GM23338 (cell line): ENCODE data around the gene TEX51. TPM values are rescaled to one million over a fixed set of nuclear protein-coding genes. Genes with fewer than 3 reads are reported as not detected.

Experiments used
- ATAC-seq: fragments of 200-7000 bp; cut with Tn5 transposase; 3 replicates; pipeline ENCODE4 v1.9.1; 2020
- DNase-seq: peaks from one replicate; pipeline ENCODE4 v3.0.0-alpha.2; 2015; ENCODE audit warnings: low spot score
- H2AFZ ChIP-seq: fragments of 200-600 bp; sonication (generic); 2 replicates; pipeline ENCODE4 v1.8.0; 2016; ENCODE audit warnings: antibody characterized with exemption, mild to moderate bottlenecking, moderate library complexity
- H3F3A ChIP-seq: fragments of 200-600 bp; sonication (generic); replicated peaks from 2 replicates; pipeline ENCODE4 v1.8.0; 2017; ENCODE audit warnings: antibody characterized with exemption, mixed run types, low read depth
- H3K27ac ChIP-seq: fragments of 200-600 bp; sonication (generic); 2 replicates; pipeline ENCODE4 v1.6.1; 2016; ENCODE audit warnings: low read depth
- H3K27me3 ChIP-seq: fragments of 200-600 bp; sonication (generic); 2 replicates; pipeline ENCODE4 v1.8.0; 2016; ENCODE audit warnings: mild to moderate bottlenecking, mixed run types, moderate library complexity; ENCODE audit not compliant: insufficient read depth
- H3K36me3 ChIP-seq: fragments of 200-600 bp; sonication (generic); 2 replicates; pipeline ENCODE4 v1.8.0; 2016; ENCODE audit warnings: mild to moderate bottlenecking; ENCODE audit not compliant: insufficient read depth
- H3K4me1 ChIP-seq: fragments of 200-600 bp; sonication (generic); 2 replicates; pipeline ENCODE4 v1.8.0; 2016; ENCODE audit warnings: mild to moderate bottlenecking, moderate library complexity; ENCODE audit not compliant: insufficient read depth
- H3K4me2 ChIP-seq: fragments of 200-600 bp; sonication (generic); 2 replicates; pipeline ENCODE4 v1.7.1; 2017; ENCODE audit warnings: mixed run types
- H3K4me3 ChIP-seq: fragments of 200-600 bp; sonication (generic); 2 replicates; pipeline ENCODE4 v1.6.1; 2016; ENCODE audit warnings: mixed run types
- H3K79me2 ChIP-seq: fragments of 200-600 bp; sonication (generic); replicated peaks from 2 replicates; pipeline ENCODE4 v1.8.0; 2017; ENCODE audit warnings: mild to moderate bottlenecking; ENCODE audit not compliant: insufficient read depth
- H3K9me2 ChIP-seq: fragments of 200-600 bp; sonication (generic); 2 replicates; pipeline ENCODE4 v1.8.0; 2017; ENCODE audit not compliant: insufficient read depth
- H4K20me1 ChIP-seq: fragments of 200-600 bp; sonication (generic); replicated peaks from 2 replicates; pipeline ENCODE4 v1.8.0; 2017; ENCODE audit warnings: mild to moderate bottlenecking; ENCODE audit not compliant: insufficient read depth
- H3K27ac Mint-ChIP-seq: 2 replicates; pipeline ENCODE4 v1.8.0; 2020; ENCODE audit warnings: inconsistent platforms, mild to moderate bottlenecking, moderate library complexity, mixed read lengths
- H3K27me3 Mint-ChIP-seq: 3 replicates; pipeline ENCODE4 v1.8.0; 2022; ENCODE audit warnings: low read depth, mild to moderate bottlenecking, moderate library complexity, mixed read lengths, inconsistent platforms; ENCODE audit not compliant: insufficient read depth, poor library complexity
- H3K36me3 Mint-ChIP-seq: 3 replicates; pipeline ENCODE4 v1.8.0; 2021; ENCODE audit warnings: low read depth, mild to moderate bottlenecking, inconsistent platforms, moderate library complexity, mixed read lengths
- H3K4me1 Mint-ChIP-seq: 3 replicates; pipeline ENCODE4 v1.8.0; 2020; ENCODE audit warnings: mild to moderate bottlenecking, inconsistent platforms, mixed read lengths
- H3K4me3 Mint-ChIP-seq: 3 replicates; pipeline ENCODE4 v1.8.0; 2021; ENCODE audit warnings: moderate library complexity, mild to moderate bottlenecking, inconsistent platforms, mixed read lengths
- H3K9me3 Mint-ChIP-seq: 3 replicates; pipeline ENCODE4 v1.8.0; 2020; ENCODE audit warnings: moderate library complexity, mild to moderate bottlenecking, inconsistent platforms, mixed read lengths
- CREB1 ChIP-seq: fragments of 250-450 bp; sonication (Bioruptor Pico); IDR thresholded peaks from 2 replicates; pipeline ENCODE4 v1.5.0; 2020; ENCODE audit warnings: low read depth, mild to moderate bottlenecking, moderate library complexity
- CTCF ChIP-seq, 2 experiments: fragments of 200-600 bp in 1 of 2; sonication (generic) in 1 of 2; conservative IDR thresholded peaks; 2 replicates each; pipeline versions ENCODE4 v1.5.1 to v1.6.1; 2016 to 2017; ENCODE audit warnings: antibody characterized with exemption in 2 of 2, low read depth in 2 of 2, mild to moderate bottlenecking in 2 of 2, moderate library complexity in 1 of 2
- ETS1 ChIP-seq: IDR thresholded peaks from 2 replicates; pipeline ENCODE4 v1.6.1; 2016; ENCODE audit warnings: antibody characterized with exemption
- EZH2 ChIP-seq: fragments of 200-600 bp; sonication (generic); IDR thresholded peaks from one replicate; pipeline ENCODE4 v1.8.0; 2017; ENCODE audit warnings: antibody characterized with exemption, mild to moderate bottlenecking, low read depth; ENCODE audit not compliant: unreplicated experiment
- EZH2phosphoT487 ChIP-seq: fragments of 200-600 bp; sonication (generic); IDR thresholded peaks from one replicate; pipeline ENCODE4 v1.8.1; 2018; ENCODE audit warnings: antibody characterized with exemption; ENCODE audit not compliant: unreplicated experiment
- JUNB ChIP-seq: IDR thresholded peaks from one replicate; pipeline ENCODE4 v1.6.1; 2016; ENCODE audit warnings: antibody characterized with exemption; ENCODE audit not compliant: unreplicated experiment
- NANOG ChIP-seq: IDR thresholded peaks from 2 replicates; pipeline ENCODE4 v1.6.1; 2016; ENCODE audit warnings: antibody characterized with exemption, borderline replicate concordance
- POLR2AphosphoS5 ChIP-seq: IDR thresholded peaks from 2 replicates; pipeline ENCODE4 v1.6.1; 2016; ENCODE audit warnings: antibody characterized with exemption, low read depth
- STAT1 ChIP-seq: IDR thresholded peaks from one replicate; pipeline ENCODE4 v1.6.1; 2016; ENCODE audit warnings: antibody characterized with exemption; ENCODE audit not compliant: unreplicated experiment
- ZNF114 ChIP-seq: fragments of 250-450 bp; sonication (Bioruptor Pico); IDR thresholded peaks from 2 replicates; pipeline ENCODE4 v1.5.0; 2020; ENCODE audit warnings: mild to moderate bottlenecking, moderate library complexity
- ZNF331 ChIP-seq: fragments of 250-450 bp; sonication (Bioruptor Pico); IDR thresholded peaks from 2 replicates; pipeline ENCODE4 v1.5.0; 2020; ENCODE audit warnings: low read depth, mild to moderate bottlenecking, moderate library complexity
- polyA plus RNA-seq: library from polyadenylated mRNA; unstranded; fragments of >200 nt; fragmentation: Nextera tagmentation; extraction: Ambion mirVana; gene quantifications from 2 replicates; pipeline ENCODE4 v1.2.1, GENCODE V29; 2016
- total RNA-seq: library from RNA; depleted of rRNA; stranded (reverse); fragments of >200 nt; shearing (Covaris generic); gene quantifications from 2 replicates; pipeline ENCODE4 v1.2.3, GENCODE V29; 2014
- TF ChIP-seq, protein P1 (sequence below): IDR thresholded peaks from one replicate; pipeline ENCODE4 v1.6.1; 2018; ENCODE audit warnings: antibody characterized with exemption; ENCODE audit not compliant: unreplicated experiment
- TF ChIP-seq, protein P2 (sequence below): fragments of 250-450 bp; sonication (Bioruptor Pico); IDR thresholded peaks from 2 replicates; pipeline ENCODE4 v1.5.0; 2020; ENCODE audit warnings: mild to moderate bottlenecking, moderate library complexity

TEX51 gene
- total and polyA plus RNA-seq, 2 experiments from 2014 or later = not detected

DNA sequence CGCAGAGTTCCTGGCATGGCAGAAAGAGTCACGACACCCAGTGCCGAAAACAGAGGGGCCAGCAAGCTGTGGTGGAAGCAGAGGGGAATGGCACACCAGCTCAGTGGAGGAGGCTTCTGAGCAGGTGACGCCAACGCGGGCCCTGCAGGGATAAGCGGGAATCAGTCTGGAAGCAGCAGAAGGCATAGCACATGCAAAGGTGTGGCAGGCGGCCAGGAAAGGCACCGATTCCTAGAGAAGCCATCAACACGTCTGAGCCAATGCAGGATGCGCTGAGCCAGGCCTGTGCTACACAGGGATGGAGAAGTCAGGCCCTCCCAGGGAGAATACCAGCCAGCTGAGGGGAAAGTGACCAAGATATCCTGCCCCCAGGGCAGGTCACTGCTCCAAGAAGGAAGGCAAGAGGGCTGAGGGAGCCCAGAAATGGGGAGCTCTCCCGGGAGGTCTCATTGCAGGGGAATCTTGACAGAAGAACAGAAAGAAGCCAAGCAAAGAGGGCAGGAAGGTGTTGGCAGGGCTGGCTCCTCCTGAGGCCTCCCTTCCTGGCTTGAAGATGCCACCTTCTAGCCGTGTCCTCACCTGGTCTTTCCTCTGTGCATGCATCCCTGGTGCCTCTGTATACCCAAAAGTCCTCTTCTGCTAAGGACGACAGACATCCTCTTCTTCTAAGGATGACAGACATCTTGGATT is 16.3 kb downstream of the TEX51 start:
- no peaks in the 10 kb centered on the region for H3K36me3 Mint-ChIP-seq
- no peaks in the 10 kb centered on the region for H3K36me3 ChIP-seq
- H2AFZ ChIP-seq = no peak overlapping the region
- DNase-seq (no peak), ATAC-seq (no peak)
- no peaks in the 10 kb centered on the region for H3K27me3 ChIP-seq
- no peak overlapping the region for H3K27ac Mint-ChIP-seq
- TF ChIP-seq EZH2 = no peak
- no peak for TF ChIP-seq ZNF331 (CRISPR knock-in tag)
- TF ChIP-seq NANOG = no peak
- TF ChIP-seq, protein P1, sequence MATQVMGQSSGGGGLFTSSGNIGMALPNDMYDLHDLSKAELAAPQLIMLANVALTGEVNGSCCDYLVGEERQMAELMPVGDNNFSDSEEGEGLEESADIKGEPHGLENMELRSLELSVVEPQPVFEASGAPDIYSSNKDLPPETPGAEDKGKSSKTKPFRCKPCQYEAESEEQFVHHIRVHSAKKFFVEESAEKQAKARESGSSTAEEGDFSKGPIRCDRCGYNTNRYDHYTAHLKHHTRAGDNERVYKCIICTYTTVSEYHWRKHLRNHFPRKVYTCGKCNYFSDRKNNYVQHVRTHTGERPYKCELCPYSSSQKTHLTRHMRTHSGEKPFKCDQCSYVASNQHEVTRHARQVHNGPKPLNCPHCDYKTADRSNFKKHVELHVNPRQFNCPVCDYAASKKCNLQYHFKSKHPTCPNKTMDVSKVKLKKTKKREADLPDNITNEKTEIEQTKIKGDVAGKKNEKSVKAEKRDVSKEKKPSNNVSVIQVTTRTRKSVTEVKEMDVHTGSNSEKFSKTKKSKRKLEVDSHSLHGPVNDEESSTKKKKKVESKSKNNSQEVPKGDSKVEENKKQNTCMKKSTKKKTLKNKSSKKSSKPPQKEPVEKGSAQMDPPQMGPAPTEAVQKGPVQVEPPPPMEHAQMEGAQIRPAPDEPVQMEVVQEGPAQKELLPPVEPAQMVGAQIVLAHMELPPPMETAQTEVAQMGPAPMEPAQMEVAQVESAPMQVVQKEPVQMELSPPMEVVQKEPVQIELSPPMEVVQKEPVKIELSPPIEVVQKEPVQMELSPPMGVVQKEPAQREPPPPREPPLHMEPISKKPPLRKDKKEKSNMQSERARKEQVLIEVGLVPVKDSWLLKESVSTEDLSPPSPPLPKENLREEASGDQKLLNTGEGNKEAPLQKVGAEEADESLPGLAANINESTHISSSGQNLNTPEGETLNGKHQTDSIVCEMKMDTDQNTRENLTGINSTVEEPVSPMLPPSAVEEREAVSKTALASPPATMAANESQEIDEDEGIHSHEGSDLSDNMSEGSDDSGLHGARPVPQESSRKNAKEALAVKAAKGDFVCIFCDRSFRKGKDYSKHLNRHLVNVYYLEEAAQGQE = no peak
- TF ChIP-seq JUNB = no peak
- TF ChIP-seq, protein P2, sequence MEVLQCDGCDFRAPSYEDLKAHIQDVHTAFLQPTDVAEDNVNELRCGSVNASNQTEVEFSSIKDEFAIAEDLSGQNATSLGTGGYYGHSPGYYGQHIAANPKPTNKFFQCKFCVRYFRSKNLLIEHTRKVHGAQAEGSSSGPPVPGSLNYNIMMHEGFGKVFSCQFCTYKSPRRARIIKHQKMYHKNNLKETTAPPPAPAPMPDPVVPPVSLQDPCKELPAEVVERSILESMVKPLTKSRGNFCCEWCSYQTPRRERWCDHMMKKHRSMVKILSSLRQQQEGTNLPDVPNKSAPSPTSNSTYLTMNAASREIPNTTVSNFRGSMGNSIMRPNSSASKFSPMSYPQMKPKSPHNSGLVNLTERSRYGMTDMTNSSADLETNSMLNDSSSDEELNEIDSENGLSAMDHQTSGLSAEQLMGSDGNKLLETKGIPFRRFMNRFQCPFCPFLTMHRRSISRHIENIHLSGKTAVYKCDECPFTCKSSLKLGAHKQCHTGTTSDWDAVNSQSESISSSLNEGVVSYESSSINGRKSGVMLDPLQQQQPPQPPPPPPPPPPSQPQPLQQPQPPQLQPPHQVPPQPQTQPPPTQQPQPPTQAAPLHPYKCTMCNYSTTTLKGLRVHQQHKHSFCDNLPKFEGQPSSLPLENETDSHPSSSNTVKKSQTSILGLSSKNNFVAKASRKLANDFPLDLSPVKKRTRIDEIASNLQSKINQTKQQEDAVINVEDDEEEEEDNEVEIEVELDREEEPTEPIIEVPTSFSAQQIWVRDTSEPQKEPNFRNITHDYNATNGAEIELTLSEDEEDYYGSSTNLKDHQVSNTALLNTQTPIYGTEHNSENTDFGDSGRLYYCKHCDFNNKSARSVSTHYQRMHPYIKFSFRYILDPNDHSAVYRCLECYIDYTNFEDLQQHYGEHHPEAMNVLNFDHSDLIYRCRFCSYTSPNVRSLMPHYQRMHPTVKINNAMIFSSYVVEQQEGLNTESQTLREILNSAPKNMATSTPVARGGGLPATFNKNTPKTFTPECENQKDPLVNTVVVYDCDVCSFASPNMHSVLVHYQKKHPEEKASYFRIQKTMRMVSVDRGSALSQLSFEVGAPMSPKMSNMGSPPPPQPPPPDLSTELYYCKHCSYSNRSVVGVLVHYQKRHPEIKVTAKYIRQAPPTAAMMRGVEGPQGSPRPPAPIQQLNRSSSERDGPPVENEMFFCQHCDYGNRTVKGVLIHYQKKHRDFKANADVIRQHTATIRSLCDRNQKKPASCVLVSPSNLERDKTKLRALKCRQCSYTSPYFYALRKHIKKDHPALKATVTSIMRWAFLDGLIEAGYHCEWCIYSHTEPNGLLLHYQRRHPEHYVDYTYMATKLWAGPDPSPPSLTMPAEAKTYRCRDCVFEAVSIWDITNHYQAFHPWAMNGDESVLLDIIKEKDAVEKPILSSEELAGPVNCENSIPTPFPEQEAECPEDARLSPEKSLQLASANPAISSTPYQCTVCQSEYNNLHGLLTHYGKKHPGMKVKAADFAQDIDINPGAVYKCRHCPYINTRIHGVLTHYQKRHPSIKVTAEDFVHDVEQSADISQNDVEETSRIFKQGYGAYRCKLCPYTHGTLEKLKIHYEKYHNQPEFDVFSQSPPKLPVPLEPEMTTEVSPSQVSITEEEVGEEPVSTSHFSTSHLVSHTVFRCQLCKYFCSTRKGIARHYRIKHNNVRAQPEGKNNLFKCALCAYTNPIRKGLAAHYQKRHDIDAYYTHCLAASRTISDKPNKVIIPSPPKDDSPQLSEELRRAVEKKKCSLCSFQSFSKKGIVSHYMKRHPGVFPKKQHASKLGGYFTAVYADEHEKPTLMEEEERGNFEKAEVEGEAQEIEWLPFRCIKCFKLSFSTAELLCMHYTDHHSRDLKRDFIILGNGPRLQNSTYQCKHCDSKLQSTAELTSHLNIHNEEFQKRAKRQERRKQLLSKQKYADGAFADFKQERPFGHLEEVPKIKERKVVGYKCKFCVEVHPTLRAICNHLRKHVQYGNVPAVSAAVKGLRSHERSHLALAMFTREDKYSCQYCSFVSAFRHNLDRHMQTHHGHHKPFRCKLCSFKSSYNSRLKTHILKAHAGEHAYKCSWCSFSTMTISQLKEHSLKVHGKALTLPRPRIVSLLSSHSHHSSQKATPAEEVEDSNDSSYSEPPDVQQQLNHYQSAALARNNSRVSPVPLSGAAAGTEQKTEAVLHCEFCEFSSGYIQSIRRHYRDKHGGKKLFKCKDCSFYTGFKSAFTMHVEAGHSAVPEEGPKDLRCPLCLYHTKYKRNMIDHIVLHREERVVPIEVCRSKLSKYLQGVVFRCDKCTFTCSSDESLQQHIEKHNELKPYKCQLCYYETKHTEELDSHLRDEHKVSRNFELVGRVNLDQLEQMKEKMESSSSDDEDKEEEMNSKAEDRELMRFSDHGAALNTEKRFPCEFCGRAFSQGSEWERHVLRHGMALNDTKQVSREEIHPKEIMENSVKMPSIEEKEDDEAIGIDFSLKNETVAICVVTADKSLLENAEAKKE (CRISPR knock-in tag) = no peak
- TF ChIP-seq CTCF (conservative IDR thresholded peaks at IDR 0.05; ENCODE audit: low read depth in 2 of 2) = no peak
- no peak for TF ChIP-seq CREB1
- TF ChIP-seq EZH2phosphoT487 = no peak
- no peak for TF ChIP-seq STAT1
- TF ChIP-seq ETS1 = no peak
- no peak for TF ChIP-seq POLR2AphosphoS5
- TF ChIP-seq ZNF114 (CRISPR knock-in tag) = no peak
- no peak overlapping the region for H3K4me3 ChIP-seq
- H3K4me3 Mint-ChIP-seq = no peak overlapping the region
- H3K4me2 ChIP-seq = no peak overlapping the region
- no peaks in the 10 kb centered on the region for H3K4me1 ChIP-seq
- H3K9me3 Mint-ChIP-seq = peaks cover 10% of the 10 kb centered on the region; the same call in 1 of the 3 replicates
- peaks cover 4% of the 10 kb centered on the region for H3K27me3 Mint-ChIP-seq
- H3K79me2 ChIP-seq = no peaks in the 10 kb centered on the region
- H3K4me1 Mint-ChIP-seq = no peaks in the 10 kb centered on the region
- H3K9me2 ChIP-seq = peaks cover 9% of the 10 kb centered on the region; the same call in 1 of the 2 replicates
- H3F3A ChIP-seq = no peaks in the 10 kb centered on the region
- H4K20me1 ChIP-seq = no peaks in the 10 kb centered on the region
- H3K27ac ChIP-seq = no peak overlapping the region
